Bronchial epithelial cell (primary cell): Measurements from ENCODE around the gene SLCO6A1. TPM values are rescaled to one million over a fixed set of nuclear protein-coding genes. Genes with fewer than 3 reads are reported as not detected.
"Not testable (repeated sequence)": the region's sequence is repeated elsewhere in the genome, so short reads cannot be mapped to it uniquely, and the experiment has no call there.

Experiments
- DNase-seq: peaks from one replicate; pipeline ENCODE4 v3.0.0-alpha.2; 2010; ENCODE audit warnings: low read depth
- FAIRE-seq: peaks from 2 replicates; lab custom pipeline; 2011; peaks lifted over from hg19 to GRCh38; lab: Jason Lieb, UNC
- H3K27me3 ChIP-seq: 2 replicates; pipeline ENCODE4 v1.5.1; 2011; ENCODE audit warnings: low read length; ENCODE audit not compliant: control insufficient read depth, insufficient read depth
- H3K36me3 ChIP-seq: 2 replicates; pipeline ENCODE4 v1.5.1; 2011; ENCODE audit warnings: low read length; ENCODE audit not compliant: control insufficient read depth, insufficient read depth
- H3K4me3 ChIP-seq: 2 replicates; pipeline ENCODE4 v1.5.1; 2011; ENCODE audit warnings: mild to moderate bottlenecking, low read depth, low read length, control low read depth
- total RNA-seq: library from RNA; depleted of rRNA; stranded (reverse); fragments of >200 nt; gene quantifications from 2 replicates; pipeline ENCODE4 v1.2.1, GENCODE V29; 2014
- TF ChIP-seq, protein P1 (sequence below): IDR thresholded peaks from 2 replicates; pipeline ENCODE4 v1.5.1; 2011; ENCODE audit warnings: mild to moderate bottlenecking, moderate library complexity, low read length, control low read depth, inconsistent platforms; ENCODE audit not compliant: insufficient read depth, severe bottlenecking

Gene SLCO6A1
- total RNA-seq, 1 donor from 2014 or later = not detected

DNA sequence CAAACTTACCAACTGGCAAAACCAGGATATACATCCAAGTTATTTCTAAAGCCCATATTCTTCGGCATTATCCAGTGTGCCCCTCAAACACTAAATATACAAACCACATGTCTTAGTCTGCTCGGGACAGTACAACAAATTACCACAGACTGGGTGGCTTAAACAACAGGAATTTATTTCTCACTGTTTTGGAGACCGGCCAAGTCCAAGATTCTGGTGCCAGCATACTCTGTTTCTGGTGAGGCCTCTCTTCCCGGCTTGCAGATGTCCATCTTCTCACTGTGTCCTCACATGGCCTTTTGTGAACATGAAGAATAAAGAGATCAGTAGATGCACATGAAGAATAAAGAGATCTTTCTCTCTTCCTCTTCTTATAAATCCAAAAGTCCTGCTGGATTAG is 12.9 kb upstream of the SLCO6A1 start:
- DNase-seq = no peak
- Histone ChIP-seq H3K4me3 (no peak overlapping the region), H3K27me3 (no peaks in the 10 kb centered on the region), H3K36me3 (no peaks in the 10 kb centered on the region)
- FAIRE-seq = no peak
- TF ChIP-seq, protein P1, sequence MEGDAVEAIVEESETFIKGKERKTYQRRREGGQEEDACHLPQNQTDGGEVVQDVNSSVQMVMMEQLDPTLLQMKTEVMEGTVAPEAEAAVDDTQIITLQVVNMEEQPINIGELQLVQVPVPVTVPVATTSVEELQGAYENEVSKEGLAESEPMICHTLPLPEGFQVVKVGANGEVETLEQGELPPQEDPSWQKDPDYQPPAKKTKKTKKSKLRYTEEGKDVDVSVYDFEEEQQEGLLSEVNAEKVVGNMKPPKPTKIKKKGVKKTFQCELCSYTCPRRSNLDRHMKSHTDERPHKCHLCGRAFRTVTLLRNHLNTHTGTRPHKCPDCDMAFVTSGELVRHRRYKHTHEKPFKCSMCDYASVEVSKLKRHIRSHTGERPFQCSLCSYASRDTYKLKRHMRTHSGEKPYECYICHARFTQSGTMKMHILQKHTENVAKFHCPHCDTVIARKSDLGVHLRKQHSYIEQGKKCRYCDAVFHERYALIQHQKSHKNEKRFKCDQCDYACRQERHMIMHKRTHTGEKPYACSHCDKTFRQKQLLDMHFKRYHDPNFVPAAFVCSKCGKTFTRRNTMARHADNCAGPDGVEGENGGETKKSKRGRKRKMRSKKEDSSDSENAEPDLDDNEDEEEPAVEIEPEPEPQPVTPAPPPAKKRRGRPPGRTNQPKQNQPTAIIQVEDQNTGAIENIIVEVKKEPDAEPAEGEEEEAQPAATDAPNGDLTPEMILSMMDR = no peak

DNA sequence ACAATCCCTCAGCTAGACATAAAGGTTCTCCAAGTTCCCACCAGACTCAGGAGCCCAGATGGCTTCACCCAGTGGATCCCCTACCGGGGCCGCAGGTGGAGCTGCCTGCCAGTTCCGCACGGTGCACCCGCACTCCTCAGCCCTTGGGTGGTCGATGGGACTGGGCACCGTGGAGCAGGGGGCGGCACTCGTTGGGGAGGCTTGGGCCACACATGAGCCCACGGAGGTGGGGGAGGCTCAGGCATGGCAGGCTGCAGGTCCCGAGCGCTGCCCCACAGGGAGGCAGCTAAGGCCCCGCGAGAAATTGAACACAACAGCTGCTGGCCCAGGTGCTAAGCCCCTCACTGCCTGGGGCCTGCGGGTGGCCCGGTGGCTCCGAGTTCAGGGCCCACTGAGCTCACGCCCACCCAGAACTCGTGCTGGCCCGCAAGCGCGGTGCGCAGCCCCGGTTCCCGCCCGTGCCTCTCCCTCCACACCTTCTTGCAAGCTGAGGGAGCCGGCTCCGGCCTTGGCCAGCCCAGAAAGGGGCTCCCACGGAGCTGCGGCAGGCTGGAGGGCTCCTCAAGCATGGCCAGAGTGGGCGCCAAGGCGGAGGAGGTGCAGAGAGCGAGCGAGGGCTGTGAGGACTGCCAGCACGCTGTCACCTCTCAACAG is 7.4 kb downstream of the SLCO6A1 start:
- not testable (repeated sequence) for H3K36me3 ChIP-seq, FAIRE-seq, H3K4me3 ChIP-seq, DNase-seq, H3K27me3 ChIP-seq

DNA sequence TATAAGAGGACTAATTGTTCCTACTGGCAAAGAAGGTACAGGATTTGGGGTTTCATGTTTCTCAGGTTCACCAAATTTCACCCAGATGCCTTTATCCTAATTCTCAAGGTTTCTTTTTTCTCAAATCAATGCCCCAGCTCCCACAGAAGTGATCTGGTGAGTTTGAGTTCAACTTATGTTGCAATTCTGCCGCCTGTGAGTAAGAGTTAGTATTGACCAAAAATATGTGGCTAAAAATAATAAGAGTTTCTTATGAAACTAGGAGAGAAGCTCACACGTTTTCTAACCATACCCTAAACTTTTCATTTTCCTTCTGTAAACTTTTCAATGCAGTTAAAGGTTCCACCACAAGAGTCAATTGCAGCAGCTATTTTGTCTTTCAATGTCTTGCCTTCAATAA is 15.1 kb downstream of the SLCO6A1 start:
- H3K27me3 ChIP-seq = no peaks in the 10 kb centered on the region
- TF ChIP-seq, protein P1 = no peak
- no peak for FAIRE-seq
- H3K36me3 ChIP-seq = no peaks in the 10 kb centered on the region
- DNase-seq = peak; percentile 27
- no peak overlapping the region for H3K4me3 ChIP-seq

DNA sequence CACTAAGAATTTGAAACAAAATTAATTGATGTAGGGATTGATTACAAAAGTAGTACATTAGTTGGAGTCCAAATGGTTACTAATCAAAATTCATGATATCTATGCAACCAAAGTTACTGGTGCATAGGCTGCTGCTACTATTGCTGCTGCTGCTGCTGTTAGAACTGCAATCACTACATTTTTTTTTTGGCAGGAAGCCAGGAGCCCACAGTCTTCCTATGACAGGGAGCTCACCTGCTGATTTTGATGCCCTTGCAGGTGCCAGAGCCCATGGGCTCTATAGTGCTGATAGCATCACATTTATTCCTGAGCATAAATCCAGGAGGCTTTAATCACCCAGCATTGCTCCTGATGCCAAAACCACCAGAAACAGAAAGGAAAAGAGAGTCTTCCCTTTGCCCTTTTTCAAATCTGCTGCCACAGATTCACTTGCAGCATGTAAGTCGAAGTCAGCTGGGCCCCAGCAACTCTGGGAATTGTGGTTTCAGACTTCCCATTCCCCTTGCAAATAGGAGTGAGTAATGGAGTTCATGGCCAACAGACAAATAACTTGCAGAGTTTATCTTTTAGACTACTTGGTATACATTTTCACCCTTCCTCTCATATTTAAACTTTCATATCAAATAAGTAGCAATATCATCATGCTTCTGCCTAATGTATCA is 17.6 kb downstream of the SLCO6A1 start:
- Histone ChIP-seq H3K4me3 (no peak overlapping the region), H3K27me3 (no peaks in the 10 kb centered on the region), H3K36me3 (no peaks in the 10 kb centered on the region)
- FAIRE-seq (no peak), DNase-seq (no peak)
- TF ChIP-seq, protein P1 = no peak

DNA sequence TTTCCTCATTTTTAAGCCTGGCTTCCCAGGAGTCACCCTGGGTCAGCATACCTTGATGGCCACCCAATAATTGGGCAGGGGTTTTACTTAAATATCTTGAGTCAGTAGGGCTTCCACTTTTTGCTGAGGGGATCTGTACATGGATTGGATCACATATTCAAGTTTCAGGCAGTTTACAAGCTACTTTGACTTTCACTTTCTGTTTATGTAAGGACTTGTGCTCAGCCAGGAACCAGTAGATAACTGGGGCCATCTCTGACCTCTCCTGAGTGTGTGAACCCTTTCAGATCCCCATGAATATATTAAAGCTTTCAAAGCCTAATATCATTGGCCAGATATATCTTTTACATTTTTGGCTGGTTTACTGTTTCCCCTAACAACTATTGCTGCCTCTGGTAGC is 45.1 kb downstream of the SLCO6A1 start:
- DNase-seq (no peak), FAIRE-seq (no peak)
- Histone ChIP-seq H3K4me3 (no peak overlapping the region), H3K27me3 (no peaks in the 10 kb centered on the region), H3K36me3 (no peaks in the 10 kb centered on the region)
- TF ChIP-seq, protein P1 = no peak

DNA sequence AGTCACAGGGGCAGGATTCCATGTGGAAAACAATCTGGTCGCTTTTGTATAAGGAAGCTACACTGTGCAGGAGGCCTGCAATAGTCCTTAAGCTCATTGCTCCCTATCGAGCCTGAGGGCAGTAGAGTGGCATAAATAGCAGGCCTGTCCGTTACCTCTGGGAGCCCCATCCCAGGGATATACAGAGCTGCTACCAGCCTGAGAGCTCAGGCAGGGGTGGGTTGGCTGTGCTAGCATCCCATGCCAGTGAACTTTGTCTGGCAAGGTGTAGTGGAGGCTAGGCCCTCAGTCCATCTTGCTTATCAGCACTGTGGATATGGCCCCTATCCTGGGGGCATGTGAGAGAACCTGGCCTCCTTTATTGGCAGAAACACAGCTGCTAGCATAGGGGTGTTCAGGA is 47.7 kb downstream of the SLCO6A1 start:
- no peaks in the 10 kb centered on the region for H3K36me3 ChIP-seq
- no peak overlapping the region for H3K4me3 ChIP-seq
- TF ChIP-seq, protein P1 = no peak
- H3K27me3 ChIP-seq = no peaks in the 10 kb centered on the region
- FAIRE-seq = peak; percentile 60
- no peak for DNase-seq
